ENCODE data around the gene OXA1L. TPM values are rescaled to one million over a fixed set of nuclear protein-coding genes. Genes with fewer than 3 reads are reported as not detected.
"Not testable (repeated sequence)": the region's sequence is repeated elsewhere in the genome, so short reads cannot be mapped to it uniquely, and the experiment has no call there.

Gene OXA1L
- total and polyA plus RNA-seq, 2 donors, result 81.8 to 85.7 TPM

DNA sequence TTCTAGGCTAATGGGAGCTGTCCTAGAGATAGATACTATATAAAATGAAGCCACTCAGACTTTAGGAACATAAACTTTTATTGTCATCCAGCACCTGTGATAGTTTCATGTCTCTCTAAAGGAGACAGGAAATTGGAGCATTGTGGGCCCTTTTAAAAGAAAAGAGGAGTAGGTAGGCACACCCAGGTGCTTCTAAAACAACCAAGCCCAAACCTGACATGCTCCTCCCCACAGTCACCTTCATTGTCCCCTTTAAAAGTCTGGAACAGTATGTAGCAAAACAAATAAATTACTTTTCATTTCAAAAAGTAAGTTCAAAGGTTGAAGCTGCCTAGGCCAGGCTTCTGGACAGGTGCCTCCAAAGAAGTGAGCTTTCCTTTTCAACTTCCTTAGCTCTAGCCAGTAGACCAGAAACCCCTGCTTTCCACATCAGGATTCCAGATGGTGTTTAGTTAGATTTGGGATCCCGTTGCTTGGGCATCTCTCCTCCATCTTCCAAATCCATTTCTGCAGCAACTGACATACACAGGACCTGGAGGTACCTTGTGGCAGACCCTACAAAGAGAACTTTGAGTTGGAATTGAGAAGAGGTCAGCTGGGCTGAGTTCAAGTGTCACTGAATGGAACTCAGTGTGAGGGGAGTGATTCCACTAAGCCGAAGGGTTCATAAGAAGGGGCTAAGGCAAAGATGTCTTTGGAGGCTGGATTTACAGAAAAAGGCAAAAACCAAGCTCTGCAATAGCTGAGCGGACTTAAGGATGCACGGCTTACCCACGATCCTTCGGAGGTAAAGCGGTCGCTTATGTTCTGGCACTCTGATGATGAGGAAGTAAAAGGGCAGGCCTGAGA lies 6.9 kb downstream of the OXA1L start:
- no peak overlapping the region for H3K4me3 ChIP-seq (ENCODE audit: low read length in 2 of 2)
- 98% methylated on average over 8 of the region's 8 CpGs for WGBS
- H3K36me3 ChIP-seq (ENCODE audit: control insufficient read depth in 2 of 2, insufficient read depth in 2 of 2, low read length in 1 of 2), result peaks cover 47 to 61% of the 10 kb centered on the region in 2 donors

DNA sequence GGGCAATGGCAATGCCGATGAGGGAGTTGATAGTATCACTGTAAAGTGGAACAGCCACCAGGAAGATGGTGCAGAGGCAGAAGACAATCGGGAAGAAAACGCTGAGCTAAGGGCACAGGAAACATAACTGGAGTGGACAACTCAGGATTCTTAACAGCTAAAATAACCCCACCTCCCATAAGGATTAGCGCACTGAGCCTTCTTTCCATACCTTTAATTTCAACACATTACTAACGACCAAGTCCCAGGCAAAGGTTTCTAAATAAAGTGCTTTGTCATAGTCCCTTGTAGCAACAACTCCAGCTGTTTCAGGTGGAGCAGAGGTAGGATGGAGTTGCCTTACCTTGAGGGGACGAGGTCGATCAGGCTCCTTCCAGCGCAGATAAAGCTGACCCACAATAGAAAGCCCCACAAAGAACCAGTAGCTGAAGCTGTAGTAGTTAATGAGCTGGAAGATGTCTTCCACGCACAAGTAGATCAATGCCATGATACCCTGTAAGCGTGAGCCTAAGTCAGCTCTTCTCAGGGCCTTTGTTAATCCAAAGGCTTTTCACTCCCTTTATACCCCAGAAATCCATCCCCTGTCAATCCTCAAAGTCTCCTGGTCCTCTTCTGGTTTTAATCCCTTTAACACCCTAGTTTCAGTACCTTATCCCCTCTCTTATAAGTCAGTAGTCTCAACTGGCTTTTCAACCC lies 7.7 kb downstream of the OXA1L start:
- no peak for DNase-seq (ENCODE audit: low read depth in 6 of 9, low spot score in 9 of 9)
- Histone ChIP-seq H3K27ac (ENCODE audit: low read depth in 1 of 2, low read length in 1 of 2) (no peak overlapping the region), H3K36me3 (ENCODE audit: control insufficient read depth in 2 of 2, insufficient read depth in 2 of 2, low read length in 1 of 2) (peaks cover 44 to 53% of the 10 kb centered on the region in 2 donors), H3K27me3 (ENCODE audit: control insufficient read depth in 2 of 2, insufficient read depth in 1 of 2, low read length in 1 of 2) (no peaks in the 10 kb centered on the region), H3K4me3 (ENCODE audit: low read length in 2 of 2) (no peak overlapping the region), H3K4me1 (ENCODE audit: control insufficient read depth in 2 of 2, insufficient read depth in 2 of 2, low read length in 2 of 2) (no peaks in the 10 kb centered on the region), H3K9me3 (ENCODE audit: control insufficient read depth in 2 of 2, insufficient read depth in 1 of 2, low read length in 1 of 2) (no peaks in the 10 kb centered on the region)
- WGBS, result 94% methylated on average over 10 of the region's 10 CpGs

More for the DNA sequence above, 6.9 kb downstream of the OXA1L start:
- no peak for DNase-seq (ENCODE audit: low read depth in 6 of 9, low spot score in 9 of 9)
- Histone ChIP-seq H3K9me3 (ENCODE audit: control insufficient read depth in 2 of 2, insufficient read depth in 1 of 2, low read length in 1 of 2) (no peaks in the 10 kb centered on the region), H3K4me1 (ENCODE audit: control insufficient read depth in 2 of 2, insufficient read depth in 2 of 2, low read length in 2 of 2) (peaks cover 0 to under 1% of the 10 kb centered on the region in 2 donors), H3K27ac (ENCODE audit: low read depth in 1 of 2, low read length in 1 of 2) (no peak overlapping the region), H3K27me3 (ENCODE audit: control insufficient read depth in 2 of 2, insufficient read depth in 1 of 2, low read length in 1 of 2) (no peaks in the 10 kb centered on the region)

DNA sequence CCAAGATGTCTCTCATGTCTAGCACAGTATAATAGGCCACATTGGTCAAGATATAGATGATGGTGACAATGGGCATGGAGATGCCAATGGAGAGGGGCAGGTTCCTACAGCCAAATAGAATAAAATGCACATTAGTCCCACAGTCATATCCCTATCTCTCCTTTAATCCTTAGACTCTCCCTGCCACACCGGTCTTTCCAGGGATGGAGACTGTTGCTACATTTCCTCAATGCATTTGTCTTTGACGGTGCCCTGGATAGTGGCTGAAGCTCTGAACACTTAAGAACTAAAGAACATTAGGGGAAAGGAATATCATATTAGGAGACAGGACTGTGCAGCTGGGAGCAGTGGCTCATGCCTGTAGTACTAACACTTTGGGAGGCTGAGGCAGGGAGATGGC lies 9.7 kb downstream of the OXA1L start:
- H3K4me1 ChIP-seq (ENCODE audit: control insufficient read depth in 2 of 2, insufficient read depth in 2 of 2, low read length in 2 of 2), result no peaks in the 10 kb centered on the region
- H3K27me3 ChIP-seq (ENCODE audit: control insufficient read depth in 2 of 2, insufficient read depth in 1 of 2, low read length in 1 of 2), result no peaks in the 10 kb centered on the region
- 98% methylated on average over 2 of the region's 2 CpGs for WGBS
- DNase-seq (ENCODE audit: low read depth in 6 of 9, low spot score in 9 of 9), result no peak
- H3K4me3 ChIP-seq (ENCODE audit: low read length in 2 of 2), result no peak overlapping the region
- no peak overlapping the region for H3K27ac ChIP-seq (ENCODE audit: low read depth in 1 of 2, low read length in 1 of 2)
- peaks cover 23 to 32% of the 10 kb centered on the region in 2 donors for H3K36me3 ChIP-seq (ENCODE audit: control insufficient read depth in 2 of 2, insufficient read depth in 2 of 2, low read length in 1 of 2)
- no peaks in the 10 kb centered on the region for H3K9me3 ChIP-seq (ENCODE audit: control insufficient read depth in 2 of 2, insufficient read depth in 1 of 2, low read length in 1 of 2)

DNA sequence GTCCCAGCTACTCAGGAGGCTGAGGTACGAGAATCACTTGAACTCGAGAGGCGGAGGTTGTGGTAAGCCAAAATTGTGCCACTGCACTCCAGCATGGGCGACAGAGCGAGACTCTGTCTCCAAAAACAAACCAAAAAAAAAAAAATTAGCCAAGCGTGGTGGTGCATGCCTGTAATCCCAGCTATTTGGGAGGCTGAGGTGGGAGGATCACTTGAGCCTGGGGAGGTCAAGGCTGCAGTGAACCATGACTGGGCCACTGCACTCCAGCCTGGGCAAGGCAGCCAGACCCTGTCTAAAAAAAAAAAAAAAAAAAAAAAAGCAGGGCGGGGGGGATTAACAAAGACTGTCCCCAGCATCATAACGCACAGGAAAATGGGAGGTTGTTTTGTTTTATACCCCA lies 10.4 kb downstream of the OXA1L start:
- H3K27ac ChIP-seq (ENCODE audit: low read depth in 1 of 2, low read length in 1 of 2); H3K9me3 ChIP-seq (ENCODE audit: control insufficient read depth in 2 of 2, insufficient read depth in 1 of 2, low read length in 1 of 2); DNase-seq (ENCODE audit: low read depth in 6 of 9, low spot score in 9 of 9); H3K4me1 ChIP-seq (ENCODE audit: control insufficient read depth in 2 of 2, insufficient read depth in 2 of 2, low read length in 2 of 2); H3K27me3 ChIP-seq (ENCODE audit: control insufficient read depth in 2 of 2, insufficient read depth in 1 of 2, low read length in 1 of 2); H3K4me3 ChIP-seq (ENCODE audit: low read length in 2 of 2): not testable (repeated sequence)
- 90% methylated on average over 8 of the region's 8 CpGs for WGBS
- H3K36me3 ChIP-seq (ENCODE audit: control insufficient read depth in 2 of 2, insufficient read depth in 2 of 2, low read length in 1 of 2), result peaks cover 17 to 26% of the 10 kb centered on the region in 2 donors

DNA sequence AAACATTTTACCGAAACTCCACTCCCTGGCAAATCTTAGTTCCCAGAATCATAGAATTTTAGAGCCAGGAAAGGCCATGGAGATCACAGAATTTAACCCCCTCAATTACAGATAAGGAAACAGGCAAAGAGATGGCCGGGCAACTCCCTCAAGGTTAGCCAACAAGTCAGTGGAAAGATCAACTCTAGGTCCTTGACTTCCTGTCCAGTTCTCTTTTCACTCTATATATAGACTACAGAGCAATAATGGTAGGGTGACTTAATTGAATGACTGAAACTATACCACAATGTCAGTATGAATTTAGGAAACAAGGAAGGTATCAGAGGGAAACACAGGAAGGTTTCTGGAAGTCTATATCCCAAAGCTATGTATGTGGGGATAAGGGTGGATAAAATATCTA lies 11.6 kb downstream of the OXA1L start:
- no peak overlapping the region for H3K27ac ChIP-seq (ENCODE audit: low read depth in 1 of 2, low read length in 1 of 2)
- WGBS, result 97% methylated on average over 2 of the region's 2 CpGs

DNA sequence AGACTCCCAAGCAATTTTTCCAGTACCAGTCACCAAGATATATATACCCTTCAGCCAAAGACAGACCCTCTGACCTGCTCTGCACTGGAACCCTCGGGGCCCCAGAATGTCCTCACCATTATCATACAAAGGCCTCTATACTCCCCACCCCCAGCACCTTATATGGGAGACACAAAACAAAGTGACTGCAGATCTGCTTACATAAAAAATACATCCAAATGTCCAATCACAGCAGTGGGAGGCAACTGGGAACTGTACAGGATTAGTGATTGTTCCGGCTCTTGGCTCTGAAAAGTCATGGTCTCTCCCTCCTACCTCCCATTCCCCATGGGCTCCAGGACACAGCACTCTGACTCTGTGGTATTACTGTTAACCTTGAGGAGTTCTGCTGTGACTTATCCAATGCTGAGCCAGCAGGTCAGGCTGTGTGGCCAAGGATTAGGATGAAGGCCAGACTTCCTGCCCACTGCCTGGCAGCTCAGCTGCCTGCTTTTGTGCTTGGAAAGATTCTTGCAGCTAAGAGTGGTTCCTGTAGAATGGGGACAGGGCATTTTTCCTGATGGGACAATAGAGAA lies 13.7 kb downstream of the OXA1L start:
- H3K27ac ChIP-seq (ENCODE audit: low read depth in 1 of 2, low read length in 1 of 2), result no peak overlapping the region
- no peaks in the 10 kb centered on the region for H3K4me1 ChIP-seq (ENCODE audit: control insufficient read depth in 2 of 2, insufficient read depth in 2 of 2, low read length in 2 of 2)
- no peak overlapping the region for H3K4me3 ChIP-seq (ENCODE audit: low read length in 2 of 2)
- no peaks in the 10 kb centered on the region for H3K9me3 ChIP-seq (ENCODE audit: control insufficient read depth in 2 of 2, insufficient read depth in 1 of 2, low read length in 1 of 2)
- H3K27me3 ChIP-seq (ENCODE audit: control insufficient read depth in 2 of 2, insufficient read depth in 1 of 2, low read length in 1 of 2), result no peaks in the 10 kb centered on the region
- DNase-seq (ENCODE audit: low read depth in 6 of 9, low spot score in 9 of 9), result no peak
- WGBS, result 95% methylated on average over 2 of the region's 2 CpGs
- H3K36me3 ChIP-seq (ENCODE audit: control insufficient read depth in 2 of 2, insufficient read depth in 2 of 2, low read length in 1 of 2), result peaks cover 0 to 8% of the 10 kb centered on the region in 2 donors

More for the DNA sequence above, 11.6 kb downstream of the OXA1L start:
- H3K4me3 ChIP-seq (ENCODE audit: low read length in 2 of 2), result no peak overlapping the region
- no peaks in the 10 kb centered on the region for H3K4me1 ChIP-seq (ENCODE audit: control insufficient read depth in 2 of 2, insufficient read depth in 2 of 2, low read length in 2 of 2)
- no peaks in the 10 kb centered on the region for H3K9me3 ChIP-seq (ENCODE audit: control insufficient read depth in 2 of 2, insufficient read depth in 1 of 2, low read length in 1 of 2)
- H3K36me3 ChIP-seq (ENCODE audit: control insufficient read depth in 2 of 2, insufficient read depth in 2 of 2, low read length in 1 of 2), result peaks cover 12 to 22% of the 10 kb centered on the region in 2 donors
- no peaks in the 10 kb centered on the region for H3K27me3 ChIP-seq (ENCODE audit: control insufficient read depth in 2 of 2, insufficient read depth in 1 of 2, low read length in 1 of 2)
- no peak for DNase-seq (ENCODE audit: low read depth in 6 of 9, low spot score in 9 of 9)

DNA sequence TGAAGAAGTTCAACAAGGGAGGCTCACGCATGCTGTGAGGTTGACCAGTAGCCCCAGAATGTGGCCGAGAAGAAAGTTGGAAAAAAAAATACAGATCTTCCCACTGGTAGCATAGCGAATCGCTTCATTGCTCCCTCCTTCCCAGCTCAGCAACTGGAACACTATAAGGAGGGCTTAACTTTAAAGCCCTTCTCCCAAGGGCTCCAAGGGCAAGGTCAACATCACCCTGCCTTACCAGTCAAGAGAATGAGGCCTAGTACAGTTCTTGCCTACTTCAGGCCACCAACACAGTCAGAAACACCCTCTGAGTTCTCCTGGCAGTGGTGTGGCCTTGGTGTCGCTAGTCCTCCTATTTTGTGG lies 14.4 kb downstream of the OXA1L start:
- peaks cover 0 to 1% of the 10 kb centered on the region in 2 donors for H3K36me3 ChIP-seq (ENCODE audit: control insufficient read depth in 2 of 2, insufficient read depth in 2 of 2, low read length in 1 of 2)
- H3K4me1 ChIP-seq (ENCODE audit: control insufficient read depth in 2 of 2, insufficient read depth in 2 of 2, low read length in 2 of 2), result no peaks in the 10 kb centered on the region
- 88% methylated on average over 5 of the region's 5 CpGs for WGBS
- no peak overlapping the region for H3K27ac ChIP-seq (ENCODE audit: low read depth in 1 of 2, low read length in 1 of 2)
- DNase-seq (ENCODE audit: low read depth in 6 of 9, low spot score in 9 of 9), result no peak
- H3K27me3 ChIP-seq (ENCODE audit: control insufficient read depth in 2 of 2, insufficient read depth in 1 of 2, low read length in 1 of 2), result no peaks in the 10 kb centered on the region
- H3K4me3 ChIP-seq (ENCODE audit: low read length in 2 of 2), result no peak overlapping the region
- no peaks in the 10 kb centered on the region for H3K9me3 ChIP-seq (ENCODE audit: control insufficient read depth in 2 of 2, insufficient read depth in 1 of 2, low read length in 1 of 2)

DNA sequence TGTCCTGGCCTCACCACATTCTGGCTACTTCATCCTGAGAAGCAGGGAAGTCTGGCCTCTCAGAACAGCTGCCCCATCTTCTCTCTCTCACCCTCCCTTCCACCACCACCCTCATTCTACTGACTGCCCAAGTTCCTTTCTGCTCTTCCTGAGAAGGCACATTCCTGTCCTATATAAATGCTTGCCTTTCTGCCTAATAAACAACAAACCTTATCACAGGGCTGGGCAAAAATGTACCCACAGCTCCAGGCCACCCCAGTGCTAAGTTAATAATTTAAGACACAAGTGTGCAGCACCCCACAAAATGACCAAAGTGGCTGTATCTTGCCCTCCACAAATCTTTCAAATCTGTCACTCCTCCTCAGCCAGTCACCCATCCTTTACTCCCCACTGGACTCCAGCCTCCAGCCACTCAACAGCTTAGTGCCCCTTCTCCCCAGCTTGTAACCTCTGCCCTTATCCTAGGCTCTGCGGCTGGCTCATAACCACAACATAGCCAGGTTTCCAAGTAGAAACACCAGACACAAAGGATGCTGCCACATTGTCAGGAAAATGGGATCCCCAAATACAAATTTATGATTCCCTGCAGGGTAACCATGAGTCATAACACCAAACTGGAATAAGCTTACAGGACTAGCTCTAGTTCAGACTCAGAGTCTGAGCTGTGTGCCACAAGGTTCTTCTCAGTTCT lies 15.0 kb downstream of the OXA1L start:
- DNase-seq (ENCODE audit: low read depth in 6 of 9, low spot score in 9 of 9), result no peak
- no peak overlapping the region for H3K27ac ChIP-seq (ENCODE audit: low read depth in 1 of 2, low read length in 1 of 2)
- H3K4me1 ChIP-seq (ENCODE audit: control insufficient read depth in 2 of 2, insufficient read depth in 2 of 2, low read length in 2 of 2), result no peaks in the 10 kb centered on the region
- H3K27me3 ChIP-seq (ENCODE audit: control insufficient read depth in 2 of 2, insufficient read depth in 1 of 2, low read length in 1 of 2), result no peaks in the 10 kb centered on the region
- H3K36me3 ChIP-seq (ENCODE audit: control insufficient read depth in 2 of 2, insufficient read depth in 2 of 2, low read length in 1 of 2), result no peaks in the 10 kb centered on the region
- 0% methylated on average over 1 of the region's 1 CpG for WGBS
- H3K9me3 ChIP-seq (ENCODE audit: control insufficient read depth in 2 of 2, insufficient read depth in 1 of 2, low read length in 1 of 2), result no peaks in the 10 kb centered on the region
- no peak overlapping the region for H3K4me3 ChIP-seq (ENCODE audit: low read length in 2 of 2)

DNA sequence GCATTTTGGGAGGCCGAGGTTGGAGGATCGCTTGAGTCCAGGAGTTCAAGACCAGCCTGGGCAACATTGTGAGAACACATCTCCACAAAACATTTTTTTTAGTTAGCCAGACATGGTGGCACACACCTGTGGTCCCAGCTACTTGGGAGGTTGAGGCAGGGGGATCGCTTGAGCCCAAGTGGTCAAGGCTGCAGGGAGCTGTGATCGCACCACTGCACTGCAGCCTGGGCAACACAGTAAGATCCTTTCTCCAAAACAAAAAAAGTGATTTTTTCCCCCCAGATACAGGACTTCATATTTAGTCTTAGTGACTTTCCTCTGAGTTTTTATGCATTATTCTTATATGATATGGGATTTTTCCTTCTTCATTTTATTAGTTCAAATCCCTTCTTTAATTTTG lies 20.2 kb downstream of the OXA1L start:
- Histone ChIP-seq H3K36me3 (ENCODE audit: control insufficient read depth in 2 of 2, insufficient read depth in 2 of 2, low read length in 1 of 2) (no peaks in the 10 kb centered on the region), H3K9me3 (ENCODE audit: control insufficient read depth in 2 of 2, insufficient read depth in 1 of 2, low read length in 1 of 2) (no peaks in the 10 kb centered on the region), H3K27ac (ENCODE audit: low read depth in 1 of 2, low read length in 1 of 2) (no peak overlapping the region), H3K4me3 (ENCODE audit: low read length in 2 of 2) (no peak overlapping the region), H3K27me3 (ENCODE audit: control insufficient read depth in 2 of 2, insufficient read depth in 1 of 2, low read length in 1 of 2) (no peaks in the 10 kb centered on the region), H3K4me1 (ENCODE audit: control insufficient read depth in 2 of 2, insufficient read depth in 2 of 2, low read length in 2 of 2) (no peaks in the 10 kb centered on the region)
- WGBS, result over 99% methylated on average over 4 of the region's 4 CpGs
- no peak for DNase-seq (ENCODE audit: low read depth in 6 of 9, low spot score in 9 of 9)
